Gastroesophageal sphincter (tissue), 3 donors: ENCODE data around the gene ZNF746.

ENCODE experiments used
- CTCF ChIP-seq, 4 experiments: fragments of 200-600 bp in 2 of 4; fragments of 450-650 bp in 2 of 4; sonication (generic) in 1 of 4; IDR thresholded peaks; one replicate each; pipeline ENCODE4 v1.5.1; 2017 to 2019; ENCODE audit warnings: antibody characterized with exemption in 4 of 4, mild to moderate bottlenecking in 2 of 4, moderate library complexity in 2 of 4
- EP300 ChIP-seq: sonication (generic); formaldehyde crosslinking; IDR thresholded peaks from one replicate; pipeline ENCODE4 v1.6.1; 2017; ENCODE audit warnings: antibody characterized with exemption, mild to moderate bottlenecking
- POLR2A ChIP-seq, 2 donors: fragments of 450-650 bp; IDR thresholded peaks; one replicate each; pipeline ENCODE4 v1.6.1; 2017; ENCODE audit warnings: antibody characterized with exemption in 2 of 2, mild to moderate bottlenecking in 2 of 2, moderate library complexity in 1 of 2
- POLR2AphosphoS5 ChIP-seq: sonication (generic); formaldehyde crosslinking; IDR thresholded peaks from one replicate; pipeline ENCODE4 v1.6.1; 2017; ENCODE audit warnings: antibody characterized with exemption

GRCh38 chr7:149544028-149544427, 46.4 kb upstream of the ZNF746 start:
- TF ChIP-seq CTCF (IDR thresholded peaks at IDR 0.05) (no peak), POLR2AphosphoS5 (no peak), POLR2A (IDR thresholded peaks at IDR 0.05) (no peak), EP300 (no peak)
